HepG2 (cell line): ENCODE measurements around the gene HPCAL4. TPM values are rescaled to one million over a fixed set of nuclear protein-coding genes. Genes with fewer than 3 reads are reported as not detected.

Experiments
- ATAC-seq: fragments of 200-7000 bp; cut with Tn5 transposase; 3 replicates; pipeline ENCODE4 v1.9.1; 2020; ENCODE audit warnings: mild to moderate bottlenecking, moderate library complexity
- BruUV-seq: library from RNA; stranded (reverse); fragments of 400-500 nt; replicated peaks from 2 replicates; lab custom pipeline; 2021; lab: Mats Ljungman, UMichigan
- CTCF ChIA-PET: fragments of 300-600 bp; formaldehyde crosslinking; extraction: SDS; loops from one replicate; lab custom pipeline; 2021; ENCODE audit warnings: low total read pairs, inconsistent platforms, low intra/inter-chr PET ratio; lab: Yijun Ruan, JAX
- POLR2A ChIA-PET: fragments of 350-600 bp; sonication (Branson Sonifier 250); formaldehyde crosslinking; loops from one replicate; lab custom pipeline; 2020; ENCODE audit warnings: antibody characterized with exemption, inconsistent platforms; lab: Yijun Ruan, JAX
- DNase-seq: peaks from one replicate; pipeline ENCODE4 v3.0.0-alpha.2; 2015; ENCODE audit warnings: low spot score
- FAIRE-seq: peaks from 3 replicates; lab custom pipeline; 2011; peaks lifted over from hg19 to GRCh38; lab: Jason Lieb, UNC
- H2AFZ ChIP-seq: one replicate; pipeline ENCODE4 v1.6.1; 2011; ENCODE audit warnings: low read length, inconsistent platforms
- H3K27ac ChIP-seq: fragments of 300-600 bp; 3 replicates; pipeline ENCODE4 v1.8.0; 2011; ENCODE audit warnings: mixed run types, mild to moderate bottlenecking, mixed read lengths, low read length, inconsistent platforms; ENCODE audit not compliant: insufficient read depth; ENCODE audit errors: extremely low read length
- H3K27me3 ChIP-seq, 2 experiments: fragments of 200-600 bp in 1 of 2; 2 replicates in 1 of 2; 3 replicates in 1 of 2; pipeline versions ENCODE4 v1.6.0 to v1.8.0; 2011; ENCODE audit warnings: low read length in 2 of 2, mild to moderate bottlenecking in 2 of 2, moderate library complexity in 2 of 2, inconsistent platforms in 1 of 2; ENCODE audit not compliant: insufficient read depth in 2 of 2, control insufficient read depth in 1 of 2
- H3K36me3 ChIP-seq, 2 experiments: fragments of 200-600 bp in 1 of 2; replicated peaks in 1 of 2; 2 replicates in 1 of 2; 3 replicates in 1 of 2; pipeline versions ENCODE4 v1.5.1 to v1.8.0; 2011; ENCODE audit warnings: low read length in 2 of 2, inconsistent platforms in 1 of 2; ENCODE audit not compliant: insufficient read depth in 2 of 2, control insufficient read depth in 1 of 2
- H3K4me1 ChIP-seq: 2 replicates; pipeline ENCODE4 v1.5.1; 2012; ENCODE audit warnings: low read length, inconsistent platforms; ENCODE audit not compliant: insufficient read depth
- H3K4me2 ChIP-seq: 2 replicates; pipeline ENCODE4 v1.6.0; 2011; ENCODE audit warnings: low read depth, low read length, inconsistent platforms
- H3K4me3 ChIP-seq, 3 experiments: fragments of 200-600 bp in 1 of 3; sonication (generic), shearing (Covaris generic) in 1 of 3; replicated peaks in 1 of 3; 2 replicates each; pipeline ENCODE4 v1.5.1; 2011 to 2016; ENCODE audit warnings: low read length in 3 of 3, inconsistent platforms in 2 of 3, low read depth in 2 of 3, mild to moderate bottlenecking in 2 of 3, control low read depth in 1 of 3, mixed read lengths in 1 of 3; ENCODE audit not compliant: insufficient read depth in 1 of 3
- H3K79me2 ChIP-seq: one replicate; pipeline ENCODE4 v1.6.1; 2011; ENCODE audit warnings: low read length, inconsistent platforms; ENCODE audit not compliant: insufficient read depth
- H3K9ac ChIP-seq: 2 replicates; pipeline ENCODE4 v1.6.0; 2011; ENCODE audit warnings: mild to moderate bottlenecking, low read depth, low read length, inconsistent platforms; ENCODE audit not compliant: insufficient read depth
- H3K9me3 ChIP-seq: 2 replicates; pipeline ENCODE4 v1.5.1; 2012; ENCODE audit warnings: mild to moderate bottlenecking, low read length
- H4K20me1 ChIP-seq: 2 replicates; pipeline ENCODE4 v1.6.0; 2011; ENCODE audit warnings: inconsistent platforms, mild to moderate bottlenecking, low read length, moderate library complexity; ENCODE audit not compliant: insufficient read depth
- BRF2 ChIP-seq: sonication (generic); formaldehyde crosslinking; IDR thresholded peaks from 2 replicates; pipeline ENCODE4 v1.8.1; 2022; ENCODE audit warnings: mild to moderate bottlenecking, missing genetic modification reagents
- CEBPB ChIP-seq: IDR thresholded peaks from 2 replicates; pipeline ENCODE4 v1.6.1; 2011; ENCODE audit warnings: low read depth, low read length, improper control_type of control experiment, borderline replicate concordance
- FOXP4 ChIP-seq: sonication (generic); formaldehyde crosslinking; IDR thresholded peaks from 2 replicates; pipeline ENCODE4 v1.4.0; 2020; ENCODE audit warnings: missing genetic modification reagents
- NR2F1 ChIP-seq, 2 experiments: fragments of 450-650 bp in 1 of 2; formaldehyde crosslinking in 1 of 2; IDR thresholded peaks; 2 replicates each; pipeline versions ENCODE4 v1.5.0 to v1.6.1; 2016 to 2020; ENCODE audit warnings: mild to moderate bottlenecking in 1 of 2, missing compliant biosample characterization in 1 of 2, missing genetic modification reagents in 1 of 2, moderate library complexity in 1 of 2
- PLSCR1 ChIP-seq: sonication (generic); formaldehyde crosslinking; IDR thresholded peaks from 2 replicates; pipeline ENCODE4 v1.5.0; 2020; ENCODE audit warnings: missing genetic modification reagents, mild to moderate bottlenecking, borderline replicate concordance
- RFX1 ChIP-seq: fragments of 450-650 bp; IDR thresholded peaks from 2 replicates; pipeline ENCODE4 v1.6.1; 2017
- ZFP90 ChIP-seq: sonication (generic); formaldehyde crosslinking; IDR thresholded peaks from 2 replicates; pipeline ENCODE4 v1.8.0; 2022; ENCODE audit warnings: missing genetic modification reagents, mild to moderate bottlenecking, inconsistent platforms, borderline replicate concordance
- WGBS: methylation state at CpG from one replicate; pipeline ENCODE4 v1.1.6; 2017; ENCODE audit warnings: low lambda C conversion rate; 5-methylcytosine and 5-hydroxymethylcytosine counted together
- in situ Hi-C: cut with HindIII; loops from 2 replicates; pipeline ENCODE4 v1.10.0; 2017; ENCODE audit warnings: low pct_unique_long_range_greater_than_20kb; ENCODE audit not compliant: extremely low pct_ligation_motif_present
- intact Hi-C: fragments of 100-400 bp; cut with micrococcal nuclease; formaldehyde crosslinking; loops from one replicate; pipeline ENCODE4 v1.10.0; 2022; ENCODE audit not compliant: unreplicated experiment
- polyA plus RNA-seq, 8 experiments: library from polyadenylated mRNA; depleted of rRNA in 3 of 8; stranded (reverse) in 7 of 8; unstranded in 1 of 8; fragments of >200 nt; fragmentation: Illumina TruSeq in 4 of 8; extraction: Trizol in 4 of 8; gene quantifications; 2 replicates each; pipeline versions ENCODE4 v1.2.1 to v1.2.3, GENCODE V29; 2011 to 2016; ENCODE audit warnings: low read depth in 4 of 8, missing spikeins in 1 of 8, mixed read lengths in 1 of 8; ENCODE audit not compliant: insufficient read depth in 1 of 8
- total RNA-seq, 5 experiments: library from RNA; depleted of rRNA; stranded (reverse); fragments of >200 nt; fragmentation: Illumina TruSeq; extraction: Trizol; gene quantifications; 2 replicates each; pipeline ENCODE4 v1.2.3, GENCODE V29; 2016; ENCODE audit warnings: low read depth in 1 of 5

Gene HPCAL4
- total and polyA plus RNA-seq, 2 of the 13 experiments (the other 11 are each of a cell fraction or from before 2014, with no cell fraction given) = not detected

GRCh38 chr1:39689635-39690034 lies 1.6 kb downstream of the HPCAL4 start:
- Histone ChIP-seq H3K4me2 (no peak overlapping the region), H3K36me3 (no peaks in the 10 kb centered on the region), H3K27me3 (peaks cover 11 to 55% of the 10 kb centered on the region in 2 experiments), H3K4me3 (no peak overlapping the region), H2AFZ (no peak overlapping the region), H3K4me1 (peaks cover 11% of the 10 kb centered on the region; the same call in 1 of the 2 replicates), H3K9me3 (no peaks in the 10 kb centered on the region), H3K79me2 (no peaks in the 10 kb centered on the region), H3K27ac (no peak overlapping the region), H4K20me1 (no peaks in the 10 kb centered on the region), H3K9ac (no peak overlapping the region)
- ATAC-seq (no peak), FAIRE-seq (no peak), DNase-seq (no peak)
- BruUV-seq = no TSS peak
- CTCF ChIA-PET = no interaction called here
- POLR2A ChIA-PET = no interaction called here
- intact Hi-C loops = loop anchor here (1.0 kb wide), 1 partner anchor 27 kb away; no protein-coding TSS in a partner anchor
- in situ Hi-C loops = no loop called here
- TF ChIP-seq BRF2 (CRISPR knock-in tag) (no peak), RFX1 (peak; percentile 17; the same call in 1 of the 2 replicates)

GRCh38 chr1:39689214-39689613 lies 2.0 kb downstream of the HPCAL4 start:
- WGBS = 13% methylated on average over 2 of the region's 2 CpGs
- in situ Hi-C loops (no loop called here), intact Hi-C loops (loop anchor here (1.0 kb wide), 1 partner anchor 27 kb away; no protein-coding TSS in a partner anchor)
- no peak for FAIRE-seq
- CTCF ChIA-PET = no interaction called here
- H3K9ac ChIP-seq = no peak overlapping the region
- H2AFZ ChIP-seq = no peak overlapping the region
- no peaks in the 10 kb centered on the region for H3K36me3 ChIP-seq
- no peaks in the 10 kb centered on the region for H3K79me2 ChIP-seq
- no TSS peak for BruUV-seq
- no peak for ATAC-seq
- peaks cover 11 to 59% of the 10 kb centered on the region in 2 experiments for H3K27me3 ChIP-seq
- no peak overlapping the region for H3K4me3 ChIP-seq
- H3K4me1 ChIP-seq = peaks cover 11% of the 10 kb centered on the region; the same call in 1 of the 2 replicates
- no peak for DNase-seq
- H3K9me3 ChIP-seq = no peaks in the 10 kb centered on the region
- TF ChIP-seq PLSCR1 (CRISPR knock-in tag) = no peak
- TF ChIP-seq CEBPB = peak; percentile 23; the same call in 1 of the 2 replicates
- no peak for TF ChIP-seq NR2F1 (CRISPR knock-in tag; IDR thresholded peaks at IDR 0.05)
- no peak for TF ChIP-seq ZFP90 (CRISPR knock-in tag)
- TF ChIP-seq FOXP4 (CRISPR knock-in tag) = no peak
- POLR2A ChIA-PET = no interaction called here
- no peaks in the 10 kb centered on the region for H4K20me1 ChIP-seq
- no peak overlapping the region for H3K27ac ChIP-seq
- H3K4me2 ChIP-seq = no peak overlapping the region
